ENCODE results near the gene PTBP3.

PTBP3 gene

GRCh38 chr9:112280904-112281303 is 52.5 kb downstream of the PTBP3 start:
- H3K79me2 ChIP-seq (ENCODE audit: insufficient read depth, low read length): peaks cover 80% of the 10 kb centered on the region; the same call in 1 of the 2 replicates
- peaks cover 18% of the 10 kb centered on the region; the same call in 1 of the 2 replicates for H3K9me3 ChIP-seq (ENCODE audit: insufficient read depth, low read depth, low read length)
- no peaks in the 10 kb centered on the region for H3K9me2 ChIP-seq (replicated peaks; ENCODE audit: low read depth, low read length)
- H3K4me3 ChIP-seq (ENCODE audit: low read length, poor library complexity, severe bottlenecking): no peak overlapping the region
- H3K9ac ChIP-seq (ENCODE audit: low read depth, low read length, poor library complexity, severe bottlenecking): no peak overlapping the region
- peaks cover 30% of the 10 kb centered on the region; the same call in 1 of the 2 replicates for H3K36me3 ChIP-seq (ENCODE audit: insufficient read depth, low read length)
- H3F3A ChIP-seq (ENCODE audit: low read depth): no peaks in the 10 kb centered on the region
- TF ChIP-seq, protein P1, sequence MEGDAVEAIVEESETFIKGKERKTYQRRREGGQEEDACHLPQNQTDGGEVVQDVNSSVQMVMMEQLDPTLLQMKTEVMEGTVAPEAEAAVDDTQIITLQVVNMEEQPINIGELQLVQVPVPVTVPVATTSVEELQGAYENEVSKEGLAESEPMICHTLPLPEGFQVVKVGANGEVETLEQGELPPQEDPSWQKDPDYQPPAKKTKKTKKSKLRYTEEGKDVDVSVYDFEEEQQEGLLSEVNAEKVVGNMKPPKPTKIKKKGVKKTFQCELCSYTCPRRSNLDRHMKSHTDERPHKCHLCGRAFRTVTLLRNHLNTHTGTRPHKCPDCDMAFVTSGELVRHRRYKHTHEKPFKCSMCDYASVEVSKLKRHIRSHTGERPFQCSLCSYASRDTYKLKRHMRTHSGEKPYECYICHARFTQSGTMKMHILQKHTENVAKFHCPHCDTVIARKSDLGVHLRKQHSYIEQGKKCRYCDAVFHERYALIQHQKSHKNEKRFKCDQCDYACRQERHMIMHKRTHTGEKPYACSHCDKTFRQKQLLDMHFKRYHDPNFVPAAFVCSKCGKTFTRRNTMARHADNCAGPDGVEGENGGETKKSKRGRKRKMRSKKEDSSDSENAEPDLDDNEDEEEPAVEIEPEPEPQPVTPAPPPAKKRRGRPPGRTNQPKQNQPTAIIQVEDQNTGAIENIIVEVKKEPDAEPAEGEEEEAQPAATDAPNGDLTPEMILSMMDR (conservative IDR thresholded peaks at IDR 0.05; ENCODE audit: low read length): no peak
- no peak for TF ChIP-seq EZH2phosphoT487 (IDR thresholded peaks at IDR 0.05; ENCODE audit: borderline replicate concordance)
- no peak overlapping the region for H2AFZ ChIP-seq (ENCODE audit: low read length)
- no peaks in the 10 kb centered on the region for H3K27me3 ChIP-seq (ENCODE audit: insufficient read depth, low read length, poor library complexity, severe bottlenecking)
- peaks cover 16% of the 10 kb centered on the region for H4K20me1 ChIP-seq (ENCODE audit: insufficient read depth, low read length, poor library complexity, severe bottlenecking)
- H3K4me2 ChIP-seq (ENCODE audit: low read depth, low read length, poor library complexity, severe bottlenecking): no peak overlapping the region
- peaks cover 6% of the 10 kb centered on the region for H3K4me1 ChIP-seq (ENCODE audit: insufficient read depth, low read length, poor library complexity, severe bottlenecking)

GRCh38 chr9:112279501-112279900 is 53.9 kb downstream of the PTBP3 start:
- H3K9ac ChIP-seq (ENCODE audit: low read depth, low read length, poor library complexity, severe bottlenecking): no peak overlapping the region
- H3K4me2 ChIP-seq (ENCODE audit: low read depth, low read length, poor library complexity, severe bottlenecking): no peak overlapping the region
- peaks cover 6% of the 10 kb centered on the region for H3K4me1 ChIP-seq (ENCODE audit: insufficient read depth, low read length, poor library complexity, severe bottlenecking)
- H3K9me3 ChIP-seq (ENCODE audit: insufficient read depth, low read depth, low read length): peaks cover 13% of the 10 kb centered on the region; the same call in 1 of the 2 replicates
- no peak overlapping the region for H2AFZ ChIP-seq (ENCODE audit: low read length)
- peaks cover 23% of the 10 kb centered on the region; the same call in 1 of the 2 replicates for H3K36me3 ChIP-seq (ENCODE audit: insufficient read depth, low read length)
- H3K79me2 ChIP-seq (ENCODE audit: insufficient read depth, low read length): peaks cover 82% of the 10 kb centered on the region; the same call in 1 of the 2 replicates
- TF ChIP-seq EZH2phosphoT487 (IDR thresholded peaks at IDR 0.05; ENCODE audit: borderline replicate concordance): no peak
- TF ChIP-seq, protein P1 (conservative IDR thresholded peaks at IDR 0.05; ENCODE audit: low read length): no peak
- H4K20me1 ChIP-seq (ENCODE audit: insufficient read depth, low read length, poor library complexity, severe bottlenecking): peaks cover 19% of the 10 kb centered on the region
- H3K27me3 ChIP-seq (ENCODE audit: insufficient read depth, low read length, poor library complexity, severe bottlenecking): no peaks in the 10 kb centered on the region
- no peak overlapping the region for H3K4me3 ChIP-seq (ENCODE audit: low read length, poor library complexity, severe bottlenecking)
- no peaks in the 10 kb centered on the region for H3K9me2 ChIP-seq (replicated peaks; ENCODE audit: low read depth, low read length)
- H3F3A ChIP-seq (ENCODE audit: low read depth): no peaks in the 10 kb centered on the region

DNA sequence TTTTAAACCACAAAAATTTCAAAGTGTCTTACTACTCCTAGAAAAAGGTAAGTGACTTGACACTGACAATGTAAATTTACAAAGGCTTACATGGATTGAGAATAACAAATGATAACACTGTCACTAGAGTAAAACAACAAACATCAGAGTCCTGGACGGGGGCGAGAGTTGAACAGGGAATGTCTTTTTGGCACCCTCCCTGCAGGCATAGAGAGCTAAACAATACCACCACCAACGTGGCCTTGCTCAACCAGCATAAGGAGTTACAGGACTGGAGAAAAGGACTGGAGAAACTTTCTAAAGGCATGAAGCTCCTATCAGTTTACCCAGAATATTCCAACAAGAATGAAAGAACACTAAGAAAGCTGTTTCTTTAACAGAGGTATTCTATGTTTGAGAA is 55.3 kb downstream of the PTBP3 start:
- Histone ChIP-seq H3F3A (ENCODE audit: low read depth) (no peaks in the 10 kb centered on the region), H3K79me2 (ENCODE audit: insufficient read depth, low read length) (peaks cover 78% of the 10 kb centered on the region), H3K4me3 (ENCODE audit: low read length, poor library complexity, severe bottlenecking) (no peak overlapping the region), H3K9ac (ENCODE audit: low read depth, low read length, poor library complexity, severe bottlenecking) (no peak overlapping the region), H3K9me3 (ENCODE audit: insufficient read depth, low read depth, low read length) (no peaks in the 10 kb centered on the region), H3K9me2 (replicated peaks; ENCODE audit: low read depth, low read length) (no peaks in the 10 kb centered on the region), H3K36me3 (ENCODE audit: insufficient read depth, low read length) (peaks cover 9% of the 10 kb centered on the region; the same call in 1 of the 2 replicates), H2AFZ (ENCODE audit: low read length) (no peak overlapping the region), H4K20me1 (ENCODE audit: insufficient read depth, low read length, poor library complexity, severe bottlenecking) (peaks cover 20% of the 10 kb centered on the region), H3K4me2 (ENCODE audit: low read depth, low read length, poor library complexity, severe bottlenecking) (no peak overlapping the region), H3K4me1 (ENCODE audit: insufficient read depth, low read length, poor library complexity, severe bottlenecking) (peaks cover 6% of the 10 kb centered on the region), H3K27me3 (ENCODE audit: insufficient read depth, low read length, poor library complexity, severe bottlenecking) (no peaks in the 10 kb centered on the region)
- TF ChIP-seq, protein P1 (conservative IDR thresholded peaks at IDR 0.05; ENCODE audit: low read length): no peak

Data from Loucy (cell line).